Activated T-cell treated with anti-CD3 and anti-CD28 coated beads, Interleukin-2, amount 50 U/mL, for 72 hours (primary cell): ENCODE measurements around the gene C1orf94. TPM values are rescaled to one million over a fixed set of nuclear protein-coding genes. Genes with fewer than 3 reads are reported as not detected.

Source experiments
- total RNA-seq, 2 donors: library from RNA; stranded (reverse); gene quantifications; one replicate each; pipeline ENCODE4 v1.2.3, GENCODE V29; 2022

The C1orf94 gene
- total RNA-seq, 2 donors from 2014 or later, result not detected

Other genes with a start within 250 kb of the C1orf94 start
- not detected for gene CSMD2, start 11.7 kb upstream of the C1orf94 start, total RNA-seq